Stimulated activated CD4-positive, alpha-beta T cell treated with anti-CD3 and anti-CD28 coated beads, Interleukin-1b, Interleukin-23, amount 100 ng/mL, for 48 hours (primary cell): Measurements from ENCODE around the gene YBX1.
A peak's percentile ranks its signal among the peaks of the same experiment; 100 is the strongest.
"Not testable (repeated sequence)": the region's sequence is repeated elsewhere in the genome, so short reads cannot be mapped to it uniquely, and the experiment has no call there.

ENCODE experiments used
- DNase-seq: peaks from one replicate; pipeline ENCODE4 v3.0.0-alpha.2; 2020

YBX1 gene

GRCh38 chr1:42690477-42691156 is 8.4 kb downstream of the YBX1 start:
- DNase-seq, result no peak

GRCh38 chr1:42691157-42691498 is 8.9 kb downstream of the YBX1 start:
- no peak for DNase-seq

- no peak for DNase-seq
Observed at GRCh38 chr1:42692461-42692860, 10.2 kb downstream of the YBX1 start.

DNA sequence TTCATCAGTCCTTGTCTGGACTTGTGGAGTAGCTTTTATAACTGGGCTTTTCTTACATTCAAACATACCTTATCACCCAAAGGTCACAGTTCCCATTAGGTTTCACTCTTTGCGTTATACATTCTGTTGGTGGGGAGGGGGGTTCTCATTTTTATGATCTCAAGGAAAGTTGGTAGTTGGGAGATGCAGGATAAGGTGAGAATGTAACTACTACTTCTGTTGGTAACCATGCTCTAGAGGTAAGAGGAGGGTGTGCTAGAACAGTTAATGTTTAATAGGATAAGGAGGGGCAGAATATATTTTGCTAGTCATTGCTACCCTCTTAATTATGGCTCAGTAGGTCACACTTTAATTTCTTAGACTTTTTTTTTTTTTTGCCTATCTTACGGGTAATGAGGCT is 10.7 kb downstream of the YBX1 start:
- DNase-seq, result no peak

- no peak for DNase-seq
Observed at GRCh38 chr1:42698081-42698813, 16.0 kb downstream of the YBX1 start.

DNA sequence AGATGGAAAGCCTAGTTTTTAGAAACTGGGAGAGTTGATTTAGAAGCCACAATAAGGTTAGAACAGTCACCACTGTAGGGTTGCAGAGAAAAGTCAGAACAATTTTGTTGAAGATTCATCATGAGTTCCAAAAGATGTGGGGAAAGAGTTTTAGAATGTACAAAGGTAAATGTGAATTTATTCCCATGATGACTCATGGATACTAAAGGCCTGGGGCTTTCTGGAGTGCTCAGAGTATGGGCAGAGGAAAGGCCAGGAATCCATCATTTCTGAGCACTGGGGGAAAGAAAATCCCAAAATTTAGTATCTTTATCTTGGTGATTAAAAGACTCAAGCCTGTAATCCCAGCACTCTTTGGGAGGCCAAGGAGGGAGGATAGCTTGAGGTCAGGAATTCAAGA is 17.8 kb downstream of the YBX1 start:
- DNase-seq, result no peak

DNA sequence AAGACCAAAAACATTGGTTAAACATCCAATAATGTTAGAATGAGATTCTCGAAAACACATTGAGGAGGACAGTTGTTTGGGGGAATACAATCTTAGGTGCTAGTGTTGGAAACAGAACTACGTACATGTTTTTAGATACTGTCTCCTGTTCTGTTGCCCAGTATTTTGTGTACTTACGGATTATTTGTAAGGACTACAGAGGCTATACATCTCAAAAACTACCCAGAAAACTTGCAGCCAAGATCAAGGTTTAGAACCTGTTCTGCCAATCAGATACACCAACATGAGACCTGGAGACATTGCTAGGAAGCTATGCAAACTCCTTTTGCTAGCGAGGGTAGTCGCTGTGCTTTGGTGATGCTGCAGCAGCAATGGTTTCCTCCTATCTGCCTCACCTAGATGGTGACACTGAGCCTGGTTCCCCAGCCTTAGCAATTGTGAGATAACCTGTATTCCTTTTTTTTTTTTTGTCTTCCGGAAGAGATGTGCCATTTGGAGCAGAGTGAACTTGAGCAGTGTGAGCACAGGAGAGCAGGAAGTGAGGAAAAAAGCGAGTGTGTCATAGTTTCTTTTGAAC is 21.8 kb downstream of the YBX1 start:
- DNase-seq, result no peak

DNA sequence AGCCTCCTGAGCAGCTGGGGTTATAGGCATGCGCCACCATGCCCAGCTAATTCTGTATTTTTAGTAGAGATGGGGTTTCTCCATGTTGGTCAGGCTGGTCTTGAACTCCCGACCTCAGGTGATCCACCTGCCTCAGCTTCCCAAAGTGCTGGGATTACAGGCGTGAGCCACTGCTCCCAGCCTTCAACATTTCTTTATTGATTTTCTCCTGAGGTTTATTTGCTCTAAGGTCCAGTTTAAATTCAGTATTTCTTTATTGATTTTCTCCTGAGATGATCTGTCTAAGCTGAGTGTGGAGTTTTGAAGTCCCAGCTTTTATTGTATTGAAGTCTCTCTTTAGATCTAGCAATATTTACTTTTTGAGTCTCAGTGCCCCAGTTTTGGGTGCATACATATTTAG is 30.6 kb downstream of the YBX1 start:
- not testable (repeated sequence) for DNase-seq

GRCh38 chr1:42713293-42713692 is 31.1 kb downstream of the YBX1 start:
- DNase-seq, result no peak

GRCh38 chr1:42714441-42714840 is 32.2 kb downstream of the YBX1 start:
- DNase-seq, result not testable (repeated sequence)

- no peak for DNase-seq
Observed at GRCh38 chr1:42720868-42721267, 38.6 kb downstream of the YBX1 start.

- DNase-seq, result no peak
Observed at GRCh38 chr1:42721926-42722325, 39.7 kb downstream of the YBX1 start.

- DNase-seq, result not testable (repeated sequence)
Observed at GRCh38 chr1:42722403-42722802, 40.2 kb downstream of the YBX1 start.

- DNase-seq, result no peak
Observed at GRCh38 chr1:42723511-42723910, 41.3 kb downstream of the YBX1 start.

DNA sequence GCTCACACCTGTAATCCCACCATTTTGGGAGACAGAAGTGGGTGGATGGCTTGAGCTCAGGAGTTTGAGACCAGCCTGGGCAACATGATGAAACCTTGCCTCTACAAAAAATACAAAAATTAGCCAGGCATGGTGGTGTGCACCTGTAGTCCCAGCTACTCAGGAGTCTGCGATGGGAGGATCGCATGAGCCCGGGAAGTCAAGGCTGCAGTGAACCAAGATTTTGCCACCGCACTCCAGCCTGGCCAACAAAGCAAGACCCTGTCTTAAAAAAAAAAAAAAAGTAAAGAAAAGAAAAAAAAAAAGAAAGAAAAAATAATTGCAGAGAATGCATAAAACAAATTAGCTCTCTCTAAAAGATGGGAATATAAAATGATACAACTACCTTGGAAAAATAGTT is 43.6 kb downstream of the YBX1 start:
- not testable (repeated sequence) for DNase-seq

DNA sequence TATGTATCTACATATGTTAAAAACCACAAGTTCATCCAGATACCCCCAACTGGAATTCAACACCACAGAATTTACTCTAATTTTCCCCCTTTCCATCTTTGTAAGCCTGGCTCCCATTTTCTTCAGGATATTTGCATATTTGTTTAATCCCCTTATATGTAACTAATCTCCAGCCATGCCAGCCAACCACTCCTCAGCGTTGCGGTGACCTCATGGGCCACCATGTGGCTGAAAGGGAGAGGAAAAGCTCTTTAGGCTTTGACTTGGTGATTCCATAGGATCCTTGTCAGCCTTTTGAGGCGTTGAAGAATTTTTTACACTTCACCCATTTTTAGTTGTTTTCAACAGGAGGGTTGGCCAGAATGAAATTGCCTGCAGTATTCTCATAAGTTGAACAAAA is 47.8 kb downstream of the YBX1 start:
- DNase-seq, result no peak

DNA sequence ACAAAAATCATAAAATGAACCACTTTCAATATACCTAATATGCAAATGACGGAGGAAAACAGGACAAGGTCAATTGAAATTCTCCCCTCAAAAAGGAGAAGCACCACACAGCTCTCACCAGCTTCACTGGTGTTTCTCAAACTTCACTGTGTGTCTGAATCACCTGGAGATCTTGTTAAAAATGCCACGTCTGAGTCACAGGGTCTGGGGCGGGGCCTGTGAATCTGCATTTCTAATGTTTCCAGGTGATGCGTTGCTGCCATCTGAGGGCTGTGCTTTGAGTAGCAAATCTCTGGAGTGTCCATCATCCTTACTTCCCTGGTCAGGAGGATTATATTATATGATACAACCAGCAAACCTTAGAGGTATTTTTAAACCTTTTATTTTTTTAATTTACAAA is 48.8 kb downstream of the YBX1 start:
- peak; percentile 72 for DNase-seq

DNA sequence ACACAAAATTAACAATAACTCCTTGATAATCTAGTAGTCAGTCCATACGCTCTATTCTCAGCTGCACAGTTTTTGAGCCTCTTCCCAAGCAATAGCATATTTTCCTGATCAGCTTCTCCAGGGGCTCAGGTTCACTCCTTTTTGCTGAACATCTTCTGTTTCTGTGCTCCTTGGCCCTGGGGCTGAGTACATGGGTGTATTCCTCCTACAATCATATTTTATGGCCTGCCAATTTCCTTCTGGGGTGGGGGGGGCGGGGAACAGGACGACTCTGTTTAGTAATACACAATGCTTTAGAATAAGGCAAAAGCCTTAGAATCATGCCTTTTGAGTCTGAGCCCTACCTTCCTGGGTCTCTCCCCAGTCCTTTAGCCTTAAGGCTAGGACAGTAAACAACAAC is 49.4 kb downstream of the YBX1 start:
- no peak for DNase-seq

GRCh38 chr1:42732126-42732680 is 50.0 kb downstream of the YBX1 start:
- DNase-seq, result no peak

DNA sequence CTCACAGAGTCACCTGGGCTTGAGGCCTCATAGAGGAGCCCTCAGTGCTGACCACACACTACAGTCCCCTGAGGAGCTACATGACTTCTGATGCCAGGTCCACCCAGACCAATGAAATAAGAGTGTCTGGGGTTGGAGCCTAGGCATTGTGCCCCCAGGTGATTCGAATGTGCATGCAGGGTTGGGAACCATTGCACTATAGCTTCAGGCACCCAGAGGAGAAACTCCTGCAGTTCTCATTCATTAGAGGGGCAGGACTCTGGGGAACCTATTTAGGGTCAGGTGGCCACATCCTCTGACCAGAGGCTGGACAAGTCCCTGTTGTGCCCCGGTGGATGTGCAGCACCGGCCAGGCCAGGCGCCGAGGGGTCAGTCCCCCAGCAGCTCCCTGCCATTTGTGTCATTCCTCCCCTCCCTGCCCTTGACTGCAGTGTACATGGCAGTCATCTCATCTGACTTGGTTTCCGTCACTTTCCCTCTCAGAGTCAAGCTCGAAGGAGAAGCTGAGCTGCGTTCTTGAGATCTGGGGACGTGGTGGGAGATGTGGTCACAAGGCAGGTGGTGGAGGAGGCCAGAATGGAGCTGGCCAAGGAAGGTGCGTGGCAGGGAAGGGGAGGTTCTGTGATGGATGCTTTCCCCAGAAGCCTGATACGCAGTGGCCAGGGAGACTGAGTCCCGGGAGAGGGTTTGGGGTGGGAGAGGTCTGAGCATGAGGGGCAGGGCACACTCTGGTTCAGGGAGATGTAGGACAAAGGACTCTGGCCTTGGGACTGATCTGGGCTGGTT is 51.4 kb downstream of the YBX1 start:
- DNase-seq, result no peak

DNA sequence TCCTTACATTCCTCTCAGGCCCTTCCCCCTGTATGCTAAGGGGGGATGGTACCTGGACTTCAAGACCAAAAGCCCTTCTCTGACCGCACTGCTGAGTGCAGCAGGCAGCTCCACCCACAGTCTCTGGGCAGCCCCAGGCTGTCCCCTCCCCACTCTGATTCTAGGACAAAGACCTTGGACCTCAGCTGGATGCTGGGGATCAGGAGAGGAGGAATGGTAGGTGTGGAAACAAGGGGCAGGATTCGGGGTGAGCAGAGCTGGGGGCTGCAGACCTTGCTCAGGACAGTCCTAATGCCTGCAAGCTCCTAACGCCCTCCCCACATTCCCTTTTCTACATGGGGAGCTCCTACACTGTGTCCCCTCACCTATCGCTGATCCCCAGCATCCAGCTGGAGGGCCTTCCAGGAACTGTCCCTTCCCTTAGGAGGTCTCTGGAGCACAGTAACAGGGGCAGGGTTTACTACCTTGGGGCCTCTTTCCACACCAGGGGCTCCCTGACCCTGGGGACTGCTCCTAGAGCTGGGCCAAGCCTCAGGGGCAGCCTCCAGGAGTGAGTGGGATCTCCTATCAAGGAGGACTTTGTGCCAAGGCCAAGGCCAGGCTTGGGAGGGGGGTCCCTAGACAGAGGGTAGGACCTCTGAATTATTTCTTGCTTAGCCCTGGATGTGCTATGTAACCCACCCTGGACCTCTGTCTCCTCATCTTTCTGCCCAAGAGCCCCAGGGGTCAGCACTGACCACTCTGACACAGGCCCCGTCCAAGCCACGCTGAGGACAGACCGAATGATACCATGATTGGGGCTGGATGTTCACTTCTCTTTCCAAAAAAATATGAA is 52.2 kb downstream of the YBX1 start:
- no peak for DNase-seq

GRCh38 chr1:42735056-42735455 is 52.8 kb downstream of the YBX1 start:
- DNase-seq, result no peak
